Measurements from ENCODE around the gene ITIH1. TPM values are rescaled to one million over a fixed set of nuclear protein-coding genes. Genes with fewer than 3 reads are reported as not detected.

Gene ITIH1
- total and polyA plus RNA-seq, 2 donors (not counting 3 experiments of a cell fraction or from before 2014, with no cell fraction given) = not detected

DNA sequence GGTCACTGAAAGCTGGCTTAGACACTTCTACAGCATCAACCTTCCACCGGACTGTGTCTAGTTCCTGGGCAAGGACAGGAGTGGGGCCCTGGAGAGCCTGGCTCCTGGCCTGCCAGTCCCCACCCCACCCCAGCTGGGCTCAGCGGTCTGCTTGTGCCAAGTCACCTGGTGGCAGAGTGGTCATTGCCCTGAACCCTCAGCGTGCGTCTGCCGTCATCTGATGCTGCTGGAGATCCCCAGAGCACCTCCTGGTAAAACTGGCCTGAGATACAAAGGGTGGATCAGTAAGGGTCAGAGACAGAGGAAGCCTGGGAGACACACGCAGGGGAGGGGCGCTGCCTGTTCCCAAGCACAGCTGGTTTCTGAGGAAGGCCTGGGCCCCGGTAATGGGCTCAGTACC is 36.4 kb downstream of the ITIH1 start:
- intact Hi-C loops (cut with micrococcal nuclease) = no loop called here
- ChIA-PET POLR2A (no interaction called here), CTCF (interaction anchor here (3.8 kb wide), 1 partner anchor 7 kb away, joined by 17 read pairs; no protein-coding TSS in a partner anchor)
- FAIRE-seq (no peak), DNase-seq (ENCODE audit: low read depth, low spot score) (no peak)
- no peaks in the 10 kb centered on the region for H3K4me1 ChIP-seq (ENCODE audit: control insufficient read depth, extremely low read depth, insufficient read depth, low read length)
- no peaks in the 10 kb centered on the region for H3K36me3 ChIP-seq (ENCODE audit: control insufficient read depth in 2 of 2, extremely low read depth in 1 of 2, insufficient read depth in 2 of 2, low read length in 2 of 2)
- TF ChIP-seq GATA2 (IDR thresholded peaks at IDR 0.05; ENCODE audit: insufficient read depth, insufficient read length, low read depth, low read length) (no peak), FOS (IDR thresholded peaks at IDR 0.05; ENCODE audit: borderline replicate concordance, insufficient read depth, low read length) (no peak), EZH2 (IDR thresholded peaks at IDR 0.05; ENCODE audit: borderline replicate concordance, low read depth, low read length, severe bottlenecking) (no peak), MAX (IDR thresholded peaks at IDR 0.05; ENCODE audit: insufficient read depth, insufficient read length) (no peak), POLR2AphosphoS5 (IDR thresholded peaks at IDR 0.05; ENCODE audit: insufficient read depth, low read depth, low read length) (no peak), POLR2A (IDR thresholded peaks at IDR 0.05; ENCODE audit: low read depth, low read length) (no peak), JUN (IDR thresholded peaks at IDR 0.05; ENCODE audit: borderline replicate concordance, insufficient read depth, insufficient read length, low read depth) (no peak), MYC (IDR thresholded peaks at IDR 0.05; ENCODE audit: low read depth, low read length) (no peak)
- TF ChIP-seq, protein P1, sequence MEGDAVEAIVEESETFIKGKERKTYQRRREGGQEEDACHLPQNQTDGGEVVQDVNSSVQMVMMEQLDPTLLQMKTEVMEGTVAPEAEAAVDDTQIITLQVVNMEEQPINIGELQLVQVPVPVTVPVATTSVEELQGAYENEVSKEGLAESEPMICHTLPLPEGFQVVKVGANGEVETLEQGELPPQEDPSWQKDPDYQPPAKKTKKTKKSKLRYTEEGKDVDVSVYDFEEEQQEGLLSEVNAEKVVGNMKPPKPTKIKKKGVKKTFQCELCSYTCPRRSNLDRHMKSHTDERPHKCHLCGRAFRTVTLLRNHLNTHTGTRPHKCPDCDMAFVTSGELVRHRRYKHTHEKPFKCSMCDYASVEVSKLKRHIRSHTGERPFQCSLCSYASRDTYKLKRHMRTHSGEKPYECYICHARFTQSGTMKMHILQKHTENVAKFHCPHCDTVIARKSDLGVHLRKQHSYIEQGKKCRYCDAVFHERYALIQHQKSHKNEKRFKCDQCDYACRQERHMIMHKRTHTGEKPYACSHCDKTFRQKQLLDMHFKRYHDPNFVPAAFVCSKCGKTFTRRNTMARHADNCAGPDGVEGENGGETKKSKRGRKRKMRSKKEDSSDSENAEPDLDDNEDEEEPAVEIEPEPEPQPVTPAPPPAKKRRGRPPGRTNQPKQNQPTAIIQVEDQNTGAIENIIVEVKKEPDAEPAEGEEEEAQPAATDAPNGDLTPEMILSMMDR (IDR thresholded peaks at IDR 0.05; ENCODE audit: extremely low read depth in 1 of 2, insufficient read depth in 1 of 2, low read depth in 1 of 2, low read length in 2 of 2) = no peak
- no TSS peak for BruUV-seq (replicated peaks)
- no peaks in the 10 kb centered on the region for H3K9me1 ChIP-seq (replicated peaks; ENCODE audit: control insufficient read depth, extremely low read depth, insufficient read depth, low read length)
- H3K9me3 ChIP-seq (replicated peaks; ENCODE audit: control insufficient read depth, insufficient read depth, low read length) = no peaks in the 10 kb centered on the region
- H3K4me2 ChIP-seq (ENCODE audit: insufficient read depth, low read length) = no peak overlapping the region
- no peaks in the 10 kb centered on the region for H3K79me2 ChIP-seq (ENCODE audit: control insufficient read depth, insufficient read depth, low read length)
- H2AFZ ChIP-seq (ENCODE audit: low read depth, low read length) = no peak overlapping the region
- H3K9ac ChIP-seq (replicated peaks; ENCODE audit: extremely low read depth, insufficient read depth, low read length) = no peak overlapping the region
- no peaks in the 10 kb centered on the region for H3K27me3 ChIP-seq (ENCODE audit: control insufficient read depth in 2 of 2, insufficient read depth in 2 of 2, low read length in 2 of 2)
- dilution Hi-C loops (cut with MboI; ENCODE audit: extremely low pct_ligation_motif_present, low sequenced_read_pairs) = no loop called here
- H3K27ac ChIP-seq (ENCODE audit: insufficient read depth, low read depth, low read length) = no peak overlapping the region
- H4K20me1 ChIP-seq (replicated peaks; ENCODE audit: control insufficient read depth, extremely low read depth, insufficient read depth, low read length) = no peaks in the 10 kb centered on the region
- H3K4me3 ChIP-seq (replicated peaks in 1 of 3; ENCODE audit: insufficient read depth in 1 of 3, low read depth in 1 of 3, low read length in 3 of 3) = no peak overlapping the region

All from endothelial cell of umbilical vein (primary cell).